Measurements from ENCODE around the gene UBXN4.

DNA sequence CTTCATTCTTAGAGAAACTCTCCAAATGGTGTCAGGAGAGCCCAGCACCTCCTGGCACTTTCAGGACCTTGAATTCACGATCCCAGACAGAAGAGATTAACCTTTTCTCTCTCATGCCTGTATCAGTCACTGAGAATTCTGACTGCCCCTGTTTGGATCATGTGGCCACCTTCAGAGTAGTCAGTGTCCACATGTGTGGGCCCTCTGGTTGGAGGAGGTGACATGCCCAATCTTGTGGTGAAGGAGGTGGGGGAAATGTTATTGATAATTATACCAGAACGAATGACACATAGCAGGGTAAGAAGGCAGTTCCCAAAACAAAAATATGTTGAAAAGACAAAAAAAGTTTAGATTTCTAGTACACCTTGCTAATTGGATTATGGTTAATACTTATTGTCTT, 31.7 kb downstream of the UBXN4 start:
- TF ChIP-seq, protein P1, sequence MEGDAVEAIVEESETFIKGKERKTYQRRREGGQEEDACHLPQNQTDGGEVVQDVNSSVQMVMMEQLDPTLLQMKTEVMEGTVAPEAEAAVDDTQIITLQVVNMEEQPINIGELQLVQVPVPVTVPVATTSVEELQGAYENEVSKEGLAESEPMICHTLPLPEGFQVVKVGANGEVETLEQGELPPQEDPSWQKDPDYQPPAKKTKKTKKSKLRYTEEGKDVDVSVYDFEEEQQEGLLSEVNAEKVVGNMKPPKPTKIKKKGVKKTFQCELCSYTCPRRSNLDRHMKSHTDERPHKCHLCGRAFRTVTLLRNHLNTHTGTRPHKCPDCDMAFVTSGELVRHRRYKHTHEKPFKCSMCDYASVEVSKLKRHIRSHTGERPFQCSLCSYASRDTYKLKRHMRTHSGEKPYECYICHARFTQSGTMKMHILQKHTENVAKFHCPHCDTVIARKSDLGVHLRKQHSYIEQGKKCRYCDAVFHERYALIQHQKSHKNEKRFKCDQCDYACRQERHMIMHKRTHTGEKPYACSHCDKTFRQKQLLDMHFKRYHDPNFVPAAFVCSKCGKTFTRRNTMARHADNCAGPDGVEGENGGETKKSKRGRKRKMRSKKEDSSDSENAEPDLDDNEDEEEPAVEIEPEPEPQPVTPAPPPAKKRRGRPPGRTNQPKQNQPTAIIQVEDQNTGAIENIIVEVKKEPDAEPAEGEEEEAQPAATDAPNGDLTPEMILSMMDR (conservative IDR thresholded peaks at IDR 0.05 in 1 of 2, IDR thresholded peaks at IDR 0.05 in 1 of 2; ENCODE audit: extremely low read depth in 1 of 2, insufficient read depth in 1 of 2, low read depth in 1 of 2, low read length in 2 of 2): no peak
- no peak for TF ChIP-seq EZH2 (IDR thresholded peaks at IDR 0.05; ENCODE audit: borderline replicate concordance, low read length)
